Measurements from ENCODE around the gene KCNE1. TPM values are rescaled to one million over a fixed set of nuclear protein-coding genes. Genes with fewer than 3 reads are reported as not detected.
"Not testable (repeated sequence)": the region's sequence is repeated elsewhere in the genome, so short reads cannot be mapped to it uniquely, and the experiment has no call there.

Gene KCNE1
- total and polyA plus RNA-seq, 4 donors: 0.28 to 7.2 (median 2.5) TPM

DNA sequence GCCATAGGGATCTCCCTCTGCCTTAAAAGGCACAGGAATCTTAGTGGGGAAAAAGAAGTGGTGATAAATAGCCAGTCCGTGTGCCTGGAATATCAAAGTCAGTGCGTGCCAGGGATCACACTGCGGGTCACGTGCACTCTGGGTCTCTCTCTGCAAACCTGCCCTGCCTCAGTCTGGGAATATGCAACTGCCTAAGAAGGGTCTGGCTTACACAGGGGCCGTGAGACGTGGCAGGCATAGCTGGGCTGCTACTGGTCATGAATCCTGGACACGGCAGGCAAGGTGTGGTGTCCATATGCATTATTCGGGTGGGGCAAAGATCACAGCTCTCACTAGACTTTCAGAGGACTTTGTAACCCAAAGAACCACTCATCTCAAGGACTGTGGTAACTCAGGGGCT lies 65.0 kb downstream of the KCNE1 start:
- H3K4me3 ChIP-seq (ENCODE audit: low read length in 2 of 2); intact Hi-C loops (cut with DNase I); H3K27me3 ChIP-seq (ENCODE audit: control insufficient read depth in 1 of 2, insufficient read depth in 2 of 2, low read length in 1 of 2); H3K36me3 ChIP-seq (ENCODE audit: control insufficient read depth in 1 of 2, insufficient read depth in 2 of 2, low read length in 1 of 2); H3K9me3 ChIP-seq (ENCODE audit: control insufficient read depth, low read length); H3K4me1 ChIP-seq (ENCODE audit: control insufficient read depth in 1 of 2, insufficient read depth in 2 of 2, low read length in 2 of 2); ATAC-seq (ENCODE audit: low FRiP score); DNase-seq; H3K27ac ChIP-seq (ENCODE audit: low read depth in 1 of 2, low read length in 2 of 2): not testable (repeated sequence)
- WGBS, 2 donors: no CpG with 5 or more reads among the region's 8 CpGs

GRCh38 chr21:34443486-34443885 lies 68.5 kb downstream of the KCNE1 start:
- H3K4me1 ChIP-seq (ENCODE audit: control insufficient read depth in 1 of 2, insufficient read depth in 2 of 2, low read length in 2 of 2); H3K27me3 ChIP-seq (ENCODE audit: control insufficient read depth in 1 of 2, insufficient read depth in 2 of 2, low read length in 1 of 2); H3K4me3 ChIP-seq (ENCODE audit: low read length in 2 of 2); intact Hi-C loops (cut with DNase I); H3K36me3 ChIP-seq (ENCODE audit: control insufficient read depth in 1 of 2, insufficient read depth in 2 of 2, low read length in 1 of 2); H3K27ac ChIP-seq (ENCODE audit: low read depth in 1 of 2, low read length in 2 of 2); DNase-seq; ATAC-seq (ENCODE audit: low FRiP score); H3K9me3 ChIP-seq (ENCODE audit: control insufficient read depth, low read length): not testable (repeated sequence)
- no CpG with 5 or more reads among the region's 4 CpGs for WGBS, 2 donors

GRCh38 chr21:34429710-34430109 lies 82.3 kb downstream of the KCNE1 start:
- DNase-seq; ATAC-seq (ENCODE audit: low FRiP score); H3K4me1 ChIP-seq (ENCODE audit: control insufficient read depth in 1 of 2, insufficient read depth in 2 of 2, low read length in 2 of 2); H3K4me3 ChIP-seq (ENCODE audit: low read length in 2 of 2); H3K27me3 ChIP-seq (ENCODE audit: control insufficient read depth in 1 of 2, insufficient read depth in 2 of 2, low read length in 1 of 2); intact Hi-C loops (cut with DNase I); H3K9me3 ChIP-seq (ENCODE audit: control insufficient read depth, low read length); H3K36me3 ChIP-seq (ENCODE audit: control insufficient read depth in 1 of 2, insufficient read depth in 2 of 2, low read length in 1 of 2); H3K27ac ChIP-seq (ENCODE audit: low read depth in 1 of 2, low read length in 2 of 2): not testable (repeated sequence)
- no CpG with 5 or more reads among the region's 5 CpGs for WGBS, 2 donors

DNA sequence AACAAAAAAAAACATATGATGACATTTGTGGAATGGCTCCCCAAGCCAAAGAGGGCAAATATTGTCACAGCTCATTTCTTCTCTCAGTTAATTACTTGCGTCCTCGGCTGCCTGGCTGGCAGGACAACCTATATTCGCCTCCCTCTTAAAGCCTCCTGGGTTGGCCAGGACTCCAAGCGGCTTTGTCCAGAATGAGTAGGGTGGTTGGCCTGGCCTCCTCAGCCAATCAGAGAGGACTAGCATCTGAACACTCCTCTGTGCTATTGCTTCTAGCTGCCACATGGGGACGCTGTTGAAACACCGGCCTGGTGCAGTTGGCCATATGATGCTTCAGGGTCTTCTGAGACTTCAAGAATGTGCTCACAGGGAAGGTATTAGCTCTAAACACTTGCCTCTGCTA lies 83.6 kb downstream of the KCNE1 start:
- H3K27ac ChIP-seq (ENCODE audit: low read depth in 1 of 2, low read length in 2 of 2); ATAC-seq (ENCODE audit: low FRiP score); H3K4me1 ChIP-seq (ENCODE audit: control insufficient read depth in 1 of 2, insufficient read depth in 2 of 2, low read length in 2 of 2); H3K9me3 ChIP-seq (ENCODE audit: control insufficient read depth, low read length); DNase-seq; H3K36me3 ChIP-seq (ENCODE audit: control insufficient read depth in 1 of 2, insufficient read depth in 2 of 2, low read length in 1 of 2); H3K4me3 ChIP-seq (ENCODE audit: low read length in 2 of 2); H3K27me3 ChIP-seq (ENCODE audit: control insufficient read depth in 1 of 2, insufficient read depth in 2 of 2, low read length in 1 of 2); intact Hi-C loops (cut with DNase I): not testable (repeated sequence)
- WGBS, 2 donors: no CpG with 5 or more reads among the region's 6 CpGs

GRCh38 chr21:34427339-34427738 lies 84.7 kb downstream of the KCNE1 start:
- WGBS, 2 donors: no CpG with 5 or more reads among the region's 8 CpGs
- intact Hi-C loops (cut with DNase I): not testable (repeated sequence)

DNA sequence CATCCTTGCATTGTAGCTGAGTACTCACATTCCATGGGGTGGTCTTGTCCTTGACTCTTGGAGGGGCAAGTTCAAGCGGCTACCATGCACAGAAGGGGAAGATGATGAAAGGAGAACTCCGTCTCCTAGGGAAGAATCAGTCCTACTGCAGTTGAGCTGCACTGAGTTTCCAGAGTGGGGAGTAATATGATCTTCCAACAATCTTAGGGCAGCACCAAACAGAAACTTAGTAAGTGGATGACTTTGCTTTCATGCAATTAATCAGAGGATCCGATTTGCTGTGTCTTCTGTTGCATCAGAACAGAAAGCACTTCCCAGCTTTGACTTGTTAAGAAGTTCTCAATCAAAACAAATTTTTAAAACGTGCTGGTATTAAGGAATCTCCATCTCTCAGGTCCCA lies 88.2 kb downstream of the KCNE1 start, which contains the start of gene SMIM34:
Gene SMIM34 (minus strand): TSS at position 147 of the 400 bp plus-strand sequence. CDS start 112 bp downstream, at position 35.
- DNase-seq; H3K4me3 ChIP-seq (ENCODE audit: low read length in 2 of 2); intact Hi-C loops (cut with DNase I); H3K9me3 ChIP-seq (ENCODE audit: control insufficient read depth, low read length); H3K27me3 ChIP-seq (ENCODE audit: control insufficient read depth in 1 of 2, insufficient read depth in 2 of 2, low read length in 1 of 2); H3K4me1 ChIP-seq (ENCODE audit: control insufficient read depth in 1 of 2, insufficient read depth in 2 of 2, low read length in 2 of 2); H3K27ac ChIP-seq (ENCODE audit: low read depth in 1 of 2, low read length in 2 of 2); ATAC-seq (ENCODE audit: low FRiP score); H3K36me3 ChIP-seq (ENCODE audit: control insufficient read depth in 1 of 2, insufficient read depth in 2 of 2, low read length in 1 of 2): not testable (repeated sequence)
- no CpG with 5 or more reads among the region's 4 CpGs for WGBS, 2 donors

More at GRCh38 chr21:34427339-34427738, 84.7 kb downstream of the KCNE1 start:
- not testable (repeated sequence) for H3K9me3 ChIP-seq (ENCODE audit: control insufficient read depth, low read length); H3K4me3 ChIP-seq (ENCODE audit: low read length in 2 of 2); ATAC-seq (ENCODE audit: low FRiP score); DNase-seq; H3K36me3 ChIP-seq (ENCODE audit: control insufficient read depth in 1 of 2, insufficient read depth in 2 of 2, low read length in 1 of 2); H3K27me3 ChIP-seq (ENCODE audit: control insufficient read depth in 1 of 2, insufficient read depth in 2 of 2, low read length in 1 of 2); H3K27ac ChIP-seq (ENCODE audit: low read depth in 1 of 2, low read length in 2 of 2); H3K4me1 ChIP-seq (ENCODE audit: control insufficient read depth in 1 of 2, insufficient read depth in 2 of 2, low read length in 2 of 2)

- H3K4me3 ChIP-seq (ENCODE audit: low read length in 2 of 2); H3K27ac ChIP-seq (ENCODE audit: low read depth in 1 of 2, low read length in 2 of 2); H3K9me3 ChIP-seq (ENCODE audit: control insufficient read depth, low read length); DNase-seq; H3K36me3 ChIP-seq (ENCODE audit: control insufficient read depth in 1 of 2, insufficient read depth in 2 of 2, low read length in 1 of 2); intact Hi-C loops (cut with DNase I); ATAC-seq (ENCODE audit: low FRiP score); H3K4me1 ChIP-seq (ENCODE audit: control insufficient read depth in 1 of 2, insufficient read depth in 2 of 2, low read length in 2 of 2); H3K27me3 ChIP-seq (ENCODE audit: control insufficient read depth in 1 of 2, insufficient read depth in 2 of 2, low read length in 1 of 2): not testable (repeated sequence)
- WGBS, 2 donors: no CpG with 5 or more reads among the region's 5 CpGs
These were observed 94.4 kb downstream of the KCNE1 start for GRCh38 chr21:34417448-34418077.

DNA sequence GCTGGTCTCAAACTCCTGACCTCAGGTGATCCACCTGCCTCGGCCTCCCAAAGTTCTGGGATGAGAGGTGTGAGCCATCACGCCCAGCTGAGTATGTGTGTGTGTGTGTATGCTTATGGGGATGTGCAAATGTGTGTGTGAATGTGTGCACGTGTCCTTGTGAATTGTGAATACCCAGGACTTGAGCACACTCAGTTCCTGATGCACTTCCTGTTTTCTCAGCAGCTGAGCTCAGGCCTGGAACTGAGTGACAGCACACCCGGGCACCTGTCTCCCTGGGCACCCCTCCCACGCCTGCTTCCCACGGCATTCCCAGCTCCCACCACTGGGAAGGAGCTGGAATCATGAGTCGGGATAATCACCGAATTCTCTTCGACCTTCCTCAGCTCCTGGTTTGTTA lies 104.7 kb downstream of the KCNE1 start:
- WGBS, 2 donors: no CpG with 5 or more reads among the region's 9 CpGs
- H3K36me3 ChIP-seq (ENCODE audit: control insufficient read depth in 1 of 2, insufficient read depth in 2 of 2, low read length in 1 of 2); intact Hi-C loops (cut with DNase I); H3K4me3 ChIP-seq (ENCODE audit: low read length in 2 of 2); ATAC-seq (ENCODE audit: low FRiP score); DNase-seq; H3K4me1 ChIP-seq (ENCODE audit: control insufficient read depth in 1 of 2, insufficient read depth in 2 of 2, low read length in 2 of 2); H3K27ac ChIP-seq (ENCODE audit: low read depth in 1 of 2, low read length in 2 of 2); H3K27me3 ChIP-seq (ENCODE audit: control insufficient read depth in 1 of 2, insufficient read depth in 2 of 2, low read length in 1 of 2); H3K9me3 ChIP-seq (ENCODE audit: control insufficient read depth, low read length): not testable (repeated sequence)

GRCh38 chr21:34406676-34407075 lies 105.3 kb downstream of the KCNE1 start:
- H3K4me1 ChIP-seq (ENCODE audit: control insufficient read depth in 1 of 2, insufficient read depth in 2 of 2, low read length in 2 of 2); H3K27ac ChIP-seq (ENCODE audit: low read depth in 1 of 2, low read length in 2 of 2); intact Hi-C loops (cut with DNase I); H3K9me3 ChIP-seq (ENCODE audit: control insufficient read depth, low read length); H3K27me3 ChIP-seq (ENCODE audit: control insufficient read depth in 1 of 2, insufficient read depth in 2 of 2, low read length in 1 of 2); DNase-seq; H3K4me3 ChIP-seq (ENCODE audit: low read length in 2 of 2); ATAC-seq (ENCODE audit: low FRiP score); H3K36me3 ChIP-seq (ENCODE audit: control insufficient read depth in 1 of 2, insufficient read depth in 2 of 2, low read length in 1 of 2): not testable (repeated sequence)
- no CpG with 5 or more reads among the region's 2 CpGs for WGBS, 2 donors
